HCT116 (cell line): ENCODE measurements around the gene ZBTB7C. TPM values are rescaled to one million over a fixed set of nuclear protein-coding genes. Genes with fewer than 3 reads are reported as not detected.

Experiments
- ATAC-seq: fragments of 200-7000 bp; cut with Tn5 transposase; 2 replicates; pipeline ENCODE4 v1.9.1; 2020; ENCODE audit warnings: mild to moderate bottlenecking, moderate library complexity
- BruUV-seq: library from RNA; stranded (reverse); fragments of 400-500 nt; replicated peaks from 2 replicates; lab custom pipeline; 2021; lab: Mats Ljungman, UMichigan
- CTCF ChIA-PET: fragments of 300-600 bp; sonication (Branson Sonifier 250); formaldehyde crosslinking; loops from one replicate; lab custom pipeline; 2021; ENCODE audit warnings: antibody characterized with exemption; lab: Charles Lee
- POLR2A ChIA-PET: fragments of 300-600, 350-600 bp; sonication (Branson Sonifier 250); formaldehyde crosslinking; loops from one replicate; lab custom pipeline; 2021; ENCODE audit warnings: antibody characterized with exemption; lab: Charles Lee
- RAD21 ChIA-PET, 2 experiments: fragments of 300-600 bp; sonication (Branson Sonifier 250); formaldehyde crosslinking; loops; one replicate each; lab custom pipeline; 2023; ENCODE audit warnings: low total read pairs in 2 of 2; ENCODE audit not compliant: uncharacterized antibody in 2 of 2, unreplicated experiment in 2 of 2, low non-redundant PET in 1 of 2; lab: Charles Lee
- DNase-seq: peaks from one replicate; pipeline ENCODE4 v3.0.0-alpha.2; 2010; ENCODE audit warnings: low read depth, low spot score
- H2AFZ ChIP-seq: fragments of 200-600 bp; shearing (Covaris generic), sonication (generic); 2 replicates; pipeline ENCODE4 v1.6.1; 2017; ENCODE audit warnings: low read depth, mixed run types, mixed read lengths, antibody characterized with exemption, low read length; ENCODE audit not compliant: poor library complexity, severe bottlenecking
- H3K27ac ChIP-seq: 2 replicates; pipeline ENCODE4 v1.5.1; 2012; ENCODE audit warnings: low read depth, low read length
- H3K27me3 ChIP-seq: fragments of 200-600 bp; sonication (generic); 2 replicates; pipeline ENCODE4 v1.6.1; 2016; ENCODE audit warnings: mixed run types, low read length, mixed read lengths; ENCODE audit not compliant: insufficient read depth
- H3K36me3 ChIP-seq, 2 experiments: fragments of 200-500 bp in 1 of 2; fragments of 200-600 bp in 1 of 2; sonication (Bioruptor generic) in 1 of 2; sonication (generic) in 1 of 2; 2 replicates each; pipeline versions ENCODE4 v1.5.1 to v1.6.1; 2014 to 2016; ENCODE audit warnings: low read length in 2 of 2, inconsistent platforms in 1 of 2, mixed read lengths in 1 of 2, mixed run types in 1 of 2; ENCODE audit not compliant: insufficient read depth in 2 of 2, control insufficient read depth in 1 of 2
- H3K4me1 ChIP-seq, 2 experiments: fragments of 200-600 bp in 1 of 2; sonication (generic) in 1 of 2; 2 replicates each; pipeline versions ENCODE4 v1.5.1 to v1.6.1; 2012 to 2017; ENCODE audit warnings: low read length in 2 of 2, inconsistent platforms in 1 of 2, mild to moderate bottlenecking in 1 of 2, mixed read lengths in 1 of 2, mixed run types in 1 of 2, moderate library complexity in 1 of 2; ENCODE audit not compliant: insufficient read depth in 2 of 2, control insufficient read depth in 1 of 2
- H3K4me2 ChIP-seq: fragments of 200-600 bp; sonication (generic); 2 replicates; pipeline ENCODE4 v1.6.1; 2017; ENCODE audit warnings: mixed run types, low read length, mixed read lengths
- H3K4me3 ChIP-seq, 2 experiments: fragments of 200-600 bp in 1 of 2; sonication (generic) in 1 of 2; replicated peaks in 1 of 2; 2 replicates each; pipeline ENCODE4 v1.5.1; 2011 to 2016; ENCODE audit warnings: low read length in 2 of 2, control low read depth in 1 of 2, low read depth in 1 of 2, mild to moderate bottlenecking in 1 of 2, mixed read lengths in 1 of 2, mixed run types in 1 of 2
- H3K79me2 ChIP-seq: fragments of 200-600 bp; sonication (generic); 2 replicates; pipeline ENCODE4 v1.6.1; 2017; ENCODE audit warnings: mild to moderate bottlenecking, mixed run types, low read length, moderate library complexity, mixed read lengths; ENCODE audit not compliant: insufficient read depth
- H3K9ac ChIP-seq: fragments of 200-600 bp; sonication (generic); 2 replicates; pipeline ENCODE4 v1.6.1; 2016; ENCODE audit warnings: low read length, mixed read lengths
- H3K9me2 ChIP-seq: fragments of 200-600 bp; sonication (generic), shearing (Covaris generic); 2 replicates; pipeline ENCODE4 v1.6.1; 2017; ENCODE audit warnings: mixed run types, mild to moderate bottlenecking, moderate library complexity; ENCODE audit not compliant: insufficient read depth
- H3K9me3 ChIP-seq, 2 experiments: fragments of 200-500 bp in 1 of 2; fragments of 200-600 bp in 1 of 2; sonication (Bioruptor generic) in 1 of 2; sonication (generic) in 1 of 2; 2 replicates each; pipeline ENCODE4 v1.6.1; 2014 to 2017; ENCODE audit warnings: low read length in 2 of 2, mixed read lengths in 2 of 2, inconsistent platforms in 1 of 2, low read depth in 1 of 2, mild to moderate bottlenecking in 1 of 2, mixed run types in 1 of 2, moderate library complexity in 1 of 2; ENCODE audit not compliant: control insufficient read depth in 1 of 2, insufficient read depth in 1 of 2
- H4K20me1 ChIP-seq: fragments of 200-600 bp; sonication (generic), shearing (Covaris generic); 2 replicates; pipeline ENCODE4 v1.6.1; 2017; ENCODE audit warnings: mixed run types, mild to moderate bottlenecking, moderate library complexity; ENCODE audit not compliant: insufficient read depth
- ATF3 ChIP-seq: IDR thresholded peaks from 2 replicates; pipeline ENCODE4 v1.6.1; 2012
- CBX3 ChIP-seq: IDR thresholded peaks from 2 replicates; pipeline ENCODE4 v1.6.1; 2012; ENCODE audit warnings: low read depth
- CTCF ChIP-seq, 3 experiments: fragments of 200-600 bp in 1 of 3; sonication (generic) in 1 of 3; IDR thresholded peaks in 2 of 3; conservative IDR thresholded peaks in 1 of 3; 2 replicates each; pipeline ENCODE4 v1.5.1; 2012 to 2017; ENCODE audit warnings: low read depth in 2 of 3, low read length in 2 of 3, antibody characterized with exemption in 1 of 3, borderline replicate concordance in 1 of 3, control low read depth in 1 of 3, mild to moderate bottlenecking in 1 of 3, mixed read lengths in 1 of 3, mixed run types in 1 of 3, moderate library complexity in 1 of 3; ENCODE audit not compliant: insufficient read depth in 1 of 3
- EGR1 ChIP-seq: IDR thresholded peaks from 2 replicates; pipeline ENCODE4 v1.6.1; 2012; ENCODE audit warnings: low read depth
- EZH2 ChIP-seq: fragments of 200-600 bp; sonication (generic); IDR thresholded peaks from 2 replicates; pipeline ENCODE4 v1.6.1; 2017; ENCODE audit warnings: antibody characterized with exemption, mixed run types
- EZH2phosphoT487 ChIP-seq: fragments of 200-600 bp; IDR thresholded peaks from 2 replicates; pipeline ENCODE4 v1.6.1; 2018; ENCODE audit warnings: antibody characterized with exemption, borderline replicate concordance
- JUND ChIP-seq: IDR thresholded peaks from 2 replicates; pipeline ENCODE4 v1.6.1; 2012
- MAX ChIP-seq: IDR thresholded peaks from 2 replicates; pipeline ENCODE4 v1.6.1; 2012
- POLR2A ChIP-seq: IDR thresholded peaks from 2 replicates; pipeline ENCODE4 v1.7.0; 2011; ENCODE audit warnings: borderline replicate concordance; ENCODE audit not compliant: insufficient read depth, insufficient read length; ENCODE audit errors: extremely low read depth
- POLR2AphosphoS5 ChIP-seq: IDR thresholded peaks from 2 replicates; pipeline ENCODE4 v1.6.1; 2011; ENCODE audit warnings: mild to moderate bottlenecking, low read depth, low read length, moderate library complexity
- RAD21 ChIP-seq: IDR thresholded peaks from 2 replicates; pipeline ENCODE4 v1.6.1; 2012; ENCODE audit warnings: low read depth, mild to moderate bottlenecking
- REST ChIP-seq: IDR thresholded peaks from 2 replicates; pipeline ENCODE4 v1.6.1; 2012; ENCODE audit warnings: low read depth
- ZBTB33 ChIP-seq: IDR thresholded peaks from 2 replicates; pipeline ENCODE4 v1.6.1; 2011; ENCODE audit warnings: mild to moderate bottlenecking, low read length, moderate library complexity; ENCODE audit not compliant: insufficient replicate concordance; ENCODE audit errors: extremely low read depth
- ZFX ChIP-seq: fragments of 450-650 bp; IDR thresholded peaks from 2 replicates; pipeline ENCODE4 v1.6.1; 2017
- intact Hi-C: fragments of 100-400 bp; cut with micrococcal nuclease; formaldehyde crosslinking; loops from 2 replicates; pipeline ENCODE4 v1.10.0; 2022
- total RNA-seq: library from RNA; stranded (reverse); gene quantifications from one replicate; pipeline ENCODE4 v1.2.1, GENCODE V29; 2021; ENCODE audit not compliant: unreplicated experiment

ZBTB7C gene
- total RNA-seq, 1 experiment from 2014 or later, result 0.37 TPM

- RAD21 ChIA-PET, result no interaction called here
- no peak for ATAC-seq
- CTCF ChIA-PET, result no interaction called here
- Histone ChIP-seq H4K20me1 (no peaks in the 10 kb centered on the region), H3K4me3 (no peak overlapping the region), H2AFZ (no peak overlapping the region), H3K27ac (no peak overlapping the region), H3K27me3 (no peaks in the 10 kb centered on the region), H3K4me2 (no peak overlapping the region), H3K9ac (no peak overlapping the region), H3K9me2 (no peaks in the 10 kb centered on the region), H3K4me1 (peaks cover 0 to under 1% of the 10 kb centered on the region in 2 experiments; a peak in 1 of 4 replicates), H3K36me3 (no peaks in the 10 kb centered on the region), H3K9me3 (no peaks in the 10 kb centered on the region), H3K79me2 (no peaks in the 10 kb centered on the region)
- intact Hi-C loops, result no loop called here
- TF ChIP-seq POLR2AphosphoS5 (no peak), EZH2 (no peak), REST (no peak), ATF3 (no peak), CBX3 (no peak), CTCF (IDR thresholded peaks at IDR 0.05 in 2 of 3, conservative IDR thresholded peaks at IDR 0.05 in 1 of 3; ENCODE audit: borderline replicate concordance in 1 of 3, insufficient read depth in 1 of 3, low read depth in 2 of 3, low read length in 2 of 3) (no peak), MAX (no peak), RAD21 (no peak), JUND (no peak), ZFX (no peak), POLR2A (no peak), ZBTB33 (no peak), EZH2phosphoT487 (no peak), EGR1 (no peak)
- no peak for DNase-seq
- no TSS peak for BruUV-seq
- POLR2A ChIA-PET, result no interaction called here
Observed at GRCh38 chr18:48131042-48131441, 278.1 kb downstream of the ZBTB7C start.
